ENCODE data around the gene SDK1.
"Not testable (repeated sequence)": the region's sequence is repeated elsewhere in the genome, so short reads cannot be mapped to it uniquely, and the experiment has no call there.

The SDK1 gene

DNA sequence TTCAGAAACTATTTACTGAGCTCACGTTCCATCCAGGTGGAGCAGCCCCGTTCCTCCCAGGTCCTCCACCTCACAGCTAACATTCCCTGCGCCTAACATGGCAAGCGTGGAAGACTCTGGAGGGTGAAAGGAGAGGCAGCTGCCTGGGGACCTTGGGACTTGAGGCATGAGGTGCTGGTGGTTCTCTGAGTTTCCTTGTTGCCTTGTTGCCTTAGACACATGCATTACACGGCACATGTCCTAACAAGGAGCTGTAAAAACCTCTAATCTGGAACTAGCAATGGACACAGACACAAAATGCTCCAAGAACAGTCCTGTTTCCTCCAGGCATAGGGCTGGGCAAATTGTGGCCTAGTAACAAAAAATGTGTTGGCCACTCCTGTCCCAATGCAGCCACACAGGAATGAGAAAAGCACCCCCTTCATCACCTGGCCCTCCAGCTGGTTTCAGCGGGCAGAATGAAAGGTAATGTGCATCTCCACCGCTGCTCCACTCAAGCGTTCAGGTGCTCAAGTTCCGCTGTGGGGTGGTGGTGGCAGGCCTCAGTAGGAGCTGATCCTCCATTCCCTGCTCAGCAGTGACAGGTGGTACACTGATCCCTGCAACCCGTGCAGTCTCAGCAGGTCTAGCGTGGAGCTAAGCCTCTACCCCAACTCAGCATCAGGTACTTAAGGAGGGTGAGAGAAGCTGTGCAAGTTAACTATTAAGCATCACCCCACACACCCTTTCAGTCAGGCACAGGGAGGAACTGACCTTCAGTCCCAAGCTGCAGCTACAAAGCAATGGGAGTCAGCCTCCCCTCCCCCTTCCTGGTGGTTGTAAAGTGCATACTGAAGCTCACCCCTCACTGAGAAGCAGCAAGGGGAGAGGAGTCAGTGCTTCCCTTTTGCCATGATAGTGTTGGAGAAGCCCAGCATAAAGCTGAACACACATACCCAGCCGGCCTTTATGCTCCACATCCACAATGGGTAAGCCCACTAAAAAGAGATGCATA is 382.8 kb downstream of the SDK1 start:
- DNase-seq (ENCODE audit: low read depth), result no peak
- H3K4me1 ChIP-seq (ENCODE audit: control insufficient read depth, insufficient read depth, low read length), result peaks cover 6% of the 10 kb centered on the region
- H3K4me3 ChIP-seq (ENCODE audit: low read length), result no peak overlapping the region
- H3K9me3 ChIP-seq (ENCODE audit: control insufficient read depth, low read length), result peaks cover 8% of the 10 kb centered on the region
- no peaks in the 10 kb centered on the region for H3K27me3 ChIP-seq (replicated peaks; ENCODE audit: control insufficient read depth, insufficient read depth, low read length)
- H3K36me3 ChIP-seq (ENCODE audit: control insufficient read depth, insufficient read depth, low read length, severe bottlenecking), result no peaks in the 10 kb centered on the region
- no peak overlapping the region for H3K9ac ChIP-seq (ENCODE audit: low read length)

- peaks cover 11% of the 10 kb centered on the region for H3K9me3 ChIP-seq (ENCODE audit: control insufficient read depth, low read length)
- H3K4me3 ChIP-seq (ENCODE audit: low read length), result no peak overlapping the region
- no peaks in the 10 kb centered on the region for H3K36me3 ChIP-seq (ENCODE audit: control insufficient read depth, insufficient read depth, low read length, severe bottlenecking)
- H3K9ac ChIP-seq (ENCODE audit: low read length), result no peak overlapping the region
- H3K27me3 ChIP-seq (replicated peaks; ENCODE audit: control insufficient read depth, insufficient read depth, low read length), result no peaks in the 10 kb centered on the region
- H3K4me1 ChIP-seq (ENCODE audit: control insufficient read depth, insufficient read depth, low read length), result no peaks in the 10 kb centered on the region
- no peak for DNase-seq (ENCODE audit: low read depth)
These were observed 387.0 kb downstream of the SDK1 start for GRCh38 chr7:3688071-3688470.

DNA sequence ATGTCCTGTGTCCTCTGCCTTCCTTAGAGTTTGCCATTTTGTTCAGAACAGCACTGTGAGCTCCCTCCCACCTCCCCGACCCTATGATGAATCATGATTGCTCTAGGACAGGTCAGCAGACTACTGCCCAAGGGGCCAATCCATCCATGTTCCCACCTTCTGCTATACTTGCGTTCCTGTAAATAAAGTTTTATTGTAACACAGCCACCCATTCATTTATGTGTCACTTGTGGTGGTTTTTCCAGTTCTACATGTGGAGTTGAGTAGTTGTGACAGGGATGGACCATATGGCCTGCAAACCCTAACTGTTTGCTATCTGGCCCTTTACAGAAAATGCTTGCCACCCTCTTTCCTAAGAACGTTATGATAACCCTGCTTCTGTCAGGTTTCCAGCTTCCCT is 387.8 kb downstream of the SDK1 start:
- DNase-seq (ENCODE audit: low read depth), result no peak
- Histone ChIP-seq H3K9ac (ENCODE audit: low read length) (no peak overlapping the region), H3K9me3 (ENCODE audit: control insufficient read depth, low read length) (peaks cover 11% of the 10 kb centered on the region), H3K27me3 (replicated peaks; ENCODE audit: control insufficient read depth, insufficient read depth, low read length) (no peaks in the 10 kb centered on the region), H3K4me3 (ENCODE audit: low read length) (no peak overlapping the region), H3K4me1 (ENCODE audit: control insufficient read depth, insufficient read depth, low read length) (no peaks in the 10 kb centered on the region), H3K36me3 (ENCODE audit: control insufficient read depth, insufficient read depth, low read length, severe bottlenecking) (no peaks in the 10 kb centered on the region)

DNA sequence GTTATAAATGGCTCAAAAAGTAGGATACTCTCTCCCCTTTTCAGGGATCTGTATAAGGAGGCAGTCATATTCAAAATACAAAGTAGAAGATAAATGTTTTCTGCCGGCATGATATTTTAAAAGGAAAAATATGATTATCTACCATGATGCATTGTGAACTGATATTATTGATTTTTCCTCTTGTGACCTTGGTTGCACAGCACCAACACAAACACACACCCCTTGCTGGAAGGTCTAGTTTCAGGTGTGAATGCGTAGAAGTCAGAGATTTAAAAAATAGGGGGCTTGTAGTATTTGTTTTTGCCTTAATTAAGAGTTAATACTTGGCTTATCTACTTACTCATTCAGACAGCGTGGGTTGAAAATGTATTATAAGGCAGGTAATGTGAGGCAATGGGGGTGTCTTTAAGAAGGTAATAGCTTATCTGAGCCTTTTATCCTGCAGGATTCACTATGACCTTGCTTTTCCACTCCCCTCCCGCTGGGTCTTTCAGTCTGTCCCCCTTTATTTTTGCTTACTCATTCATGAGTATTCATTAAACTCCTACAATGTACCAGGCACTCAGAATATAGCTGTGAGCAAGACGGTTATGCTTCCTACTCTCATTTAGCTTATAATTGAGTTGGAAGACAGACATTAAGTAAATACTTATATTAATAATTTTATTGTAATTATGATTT is 390.6 kb downstream of the SDK1 start:
- Histone ChIP-seq H3K27me3 (replicated peaks; ENCODE audit: control insufficient read depth, insufficient read depth, low read length) (no peaks in the 10 kb centered on the region), H3K4me1 (ENCODE audit: control insufficient read depth, insufficient read depth, low read length) (no peaks in the 10 kb centered on the region), H3K9me3 (ENCODE audit: control insufficient read depth, low read length) (peaks cover 7% of the 10 kb centered on the region), H3K36me3 (ENCODE audit: control insufficient read depth, insufficient read depth, low read length, severe bottlenecking) (no peaks in the 10 kb centered on the region), H3K9ac (ENCODE audit: low read length) (no peak overlapping the region), H3K4me3 (ENCODE audit: low read length) (no peak overlapping the region)
- no peak for DNase-seq (ENCODE audit: low read depth)

- no peaks in the 10 kb centered on the region for H3K4me1 ChIP-seq (ENCODE audit: control insufficient read depth, insufficient read depth, low read length)
- H3K9ac ChIP-seq (ENCODE audit: low read length), result no peak overlapping the region
- no peak for DNase-seq (ENCODE audit: low read depth)
These were observed 394.6 kb downstream of the SDK1 start for GRCh38 chr7:3695602-3696001.

GRCh38 chr7:3696113-3696512 is 395.1 kb downstream of the SDK1 start:
- Histone ChIP-seq H3K9ac (ENCODE audit: low read length) (no peak overlapping the region), H3K27me3 (replicated peaks; ENCODE audit: control insufficient read depth, insufficient read depth, low read length) (no peaks in the 10 kb centered on the region), H3K9me3 (ENCODE audit: control insufficient read depth, low read length) (no peaks in the 10 kb centered on the region), H3K36me3 (ENCODE audit: control insufficient read depth, insufficient read depth, low read length, severe bottlenecking) (no peaks in the 10 kb centered on the region), H3K4me1 (ENCODE audit: control insufficient read depth, insufficient read depth, low read length) (no peaks in the 10 kb centered on the region), H3K4me3 (ENCODE audit: low read length) (no peak overlapping the region)
- no peak for DNase-seq (ENCODE audit: low read depth)

More at GRCh38 chr7:3695602-3696001, 394.6 kb downstream of the SDK1 start:
- Histone ChIP-seq H3K9me3 (ENCODE audit: control insufficient read depth, low read length) (no peaks in the 10 kb centered on the region), H3K27me3 (replicated peaks; ENCODE audit: control insufficient read depth, insufficient read depth, low read length) (no peaks in the 10 kb centered on the region), H3K36me3 (ENCODE audit: control insufficient read depth, insufficient read depth, low read length, severe bottlenecking) (no peaks in the 10 kb centered on the region), H3K4me3 (ENCODE audit: low read length) (no peak overlapping the region)

DNA sequence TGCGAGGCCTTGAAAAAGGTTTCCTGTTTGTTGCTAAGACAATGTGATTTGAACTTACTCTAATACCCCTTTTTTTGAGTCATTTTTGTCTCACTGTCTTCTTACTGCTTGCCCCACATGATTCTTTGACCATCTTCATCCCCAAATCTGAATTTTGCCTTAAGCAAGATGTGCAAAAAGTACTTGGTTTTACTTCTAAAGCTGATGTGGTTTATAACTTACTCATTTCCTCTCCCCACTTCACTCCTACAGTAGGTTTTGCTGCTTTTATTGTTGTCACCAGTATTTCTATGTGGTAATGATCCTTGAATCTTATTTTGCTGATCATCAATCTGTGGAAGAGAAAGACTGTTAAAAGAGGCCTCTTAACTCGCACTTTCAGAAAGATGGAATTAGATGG is 396.4 kb downstream of the SDK1 start:
- no peak for DNase-seq (ENCODE audit: low read depth)
- Histone ChIP-seq H3K4me1 (ENCODE audit: control insufficient read depth, insufficient read depth, low read length) (no peaks in the 10 kb centered on the region), H3K9me3 (ENCODE audit: control insufficient read depth, low read length) (no peaks in the 10 kb centered on the region), H3K36me3 (ENCODE audit: control insufficient read depth, insufficient read depth, low read length, severe bottlenecking) (no peaks in the 10 kb centered on the region), H3K27me3 (replicated peaks; ENCODE audit: control insufficient read depth, insufficient read depth, low read length) (no peaks in the 10 kb centered on the region), H3K9ac (ENCODE audit: low read length) (no peak overlapping the region), H3K4me3 (ENCODE audit: low read length) (no peak overlapping the region)

- no peak for DNase-seq (ENCODE audit: low read depth)
- peaks cover under 1% of the 10 kb centered on the region for H3K4me1 ChIP-seq (ENCODE audit: control insufficient read depth, insufficient read depth, low read length)
- H3K27me3 ChIP-seq (replicated peaks; ENCODE audit: control insufficient read depth, insufficient read depth, low read length), result no peaks in the 10 kb centered on the region
These were observed 404.2 kb downstream of the SDK1 start for GRCh38 chr7:3705258-3705657.

GRCh38 chr7:3706091-3706490 is 405.0 kb downstream of the SDK1 start:
- H3K36me3 ChIP-seq (ENCODE audit: control insufficient read depth, insufficient read depth, low read length, severe bottlenecking); H3K27me3 ChIP-seq (replicated peaks; ENCODE audit: control insufficient read depth, insufficient read depth, low read length); DNase-seq (ENCODE audit: low read depth); H3K4me3 ChIP-seq (ENCODE audit: low read length); H3K4me1 ChIP-seq (ENCODE audit: control insufficient read depth, insufficient read depth, low read length); H3K9ac ChIP-seq (ENCODE audit: low read length): not testable (repeated sequence)
- H3K9me3 ChIP-seq (ENCODE audit: control insufficient read depth, low read length), result peaks cover 11% of the 10 kb centered on the region

More at GRCh38 chr7:3705258-3705657, 404.2 kb downstream of the SDK1 start:
- Histone ChIP-seq H3K4me3 (ENCODE audit: low read length) (no peak overlapping the region), H3K9me3 (ENCODE audit: control insufficient read depth, low read length) (peaks cover 11% of the 10 kb centered on the region), H3K36me3 (ENCODE audit: control insufficient read depth, insufficient read depth, low read length, severe bottlenecking) (no peaks in the 10 kb centered on the region), H3K9ac (ENCODE audit: low read length) (no peak overlapping the region)

DNA sequence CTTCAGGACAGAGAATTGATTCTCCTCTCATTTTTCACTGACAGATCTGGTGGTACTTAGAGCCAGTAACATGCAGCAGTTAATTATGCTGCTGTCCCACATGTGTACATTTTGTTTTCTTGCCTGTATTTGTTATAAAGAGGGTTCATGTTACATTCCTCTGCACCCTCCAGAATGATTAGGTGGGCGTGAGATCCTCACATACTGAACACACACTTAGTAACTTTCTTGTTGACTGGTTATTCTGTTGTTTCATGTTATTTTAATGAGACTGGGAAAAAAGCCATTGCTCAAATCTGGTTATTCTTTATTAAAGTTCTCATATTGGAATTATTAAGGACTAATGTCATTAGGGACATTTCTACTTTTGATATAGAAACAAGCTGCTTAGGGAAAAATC is 409.1 kb downstream of the SDK1 start:
- DNase-seq (ENCODE audit: low read depth), result no peak

DNA sequence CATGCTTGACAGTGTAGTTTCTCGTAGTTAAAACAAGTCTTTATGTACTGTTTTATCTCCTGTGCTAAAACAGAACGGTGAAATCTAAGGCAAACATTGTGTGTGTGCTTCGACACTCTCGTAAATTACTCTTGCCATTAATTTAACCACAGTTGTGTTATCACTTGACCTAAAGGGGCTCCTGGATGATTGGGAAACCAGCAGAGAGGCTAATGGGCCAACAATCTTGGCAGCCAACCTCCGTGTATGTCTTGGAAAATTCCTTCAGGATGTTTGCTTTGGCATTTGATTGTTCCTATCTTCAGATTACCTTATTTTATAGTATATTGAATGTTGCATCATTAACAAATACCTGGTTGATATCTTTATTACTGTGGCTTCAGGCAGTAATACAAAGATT is 409.5 kb downstream of the SDK1 start:
- no peaks in the 10 kb centered on the region for H3K36me3 ChIP-seq (ENCODE audit: control insufficient read depth, insufficient read depth, low read length, severe bottlenecking)
- no peaks in the 10 kb centered on the region for H3K27me3 ChIP-seq (replicated peaks; ENCODE audit: control insufficient read depth, insufficient read depth, low read length)
- H3K4me1 ChIP-seq (ENCODE audit: control insufficient read depth, insufficient read depth, low read length), result peaks cover 9% of the 10 kb centered on the region
- no peak for DNase-seq (ENCODE audit: low read depth)
- no peak overlapping the region for H3K9ac ChIP-seq (ENCODE audit: low read length)
- peaks cover 7% of the 10 kb centered on the region for H3K9me3 ChIP-seq (ENCODE audit: control insufficient read depth, low read length)
- no peak overlapping the region for H3K4me3 ChIP-seq (ENCODE audit: low read length)

More for the DNA sequence above, 409.1 kb downstream of the SDK1 start:
- no peak overlapping the region for H3K9ac ChIP-seq (ENCODE audit: low read length)
- H3K36me3 ChIP-seq (ENCODE audit: control insufficient read depth, insufficient read depth, low read length, severe bottlenecking), result no peaks in the 10 kb centered on the region
- H3K4me3 ChIP-seq (ENCODE audit: low read length), result no peak overlapping the region
- no peaks in the 10 kb centered on the region for H3K27me3 ChIP-seq (replicated peaks; ENCODE audit: control insufficient read depth, insufficient read depth, low read length)
- H3K4me1 ChIP-seq (ENCODE audit: control insufficient read depth, insufficient read depth, low read length), result peaks cover 6% of the 10 kb centered on the region
- peaks cover 7% of the 10 kb centered on the region for H3K9me3 ChIP-seq (ENCODE audit: control insufficient read depth, low read length)

Data from adipocyte (in vitro differentiated cells).